ENCODE measurements around the gene CDKAL1.
"Not testable (repeated sequence)": the region's sequence is repeated elsewhere in the genome, so short reads cannot be mapped to it uniquely, and the experiment has no call there.

Gene CDKAL1

DNA sequence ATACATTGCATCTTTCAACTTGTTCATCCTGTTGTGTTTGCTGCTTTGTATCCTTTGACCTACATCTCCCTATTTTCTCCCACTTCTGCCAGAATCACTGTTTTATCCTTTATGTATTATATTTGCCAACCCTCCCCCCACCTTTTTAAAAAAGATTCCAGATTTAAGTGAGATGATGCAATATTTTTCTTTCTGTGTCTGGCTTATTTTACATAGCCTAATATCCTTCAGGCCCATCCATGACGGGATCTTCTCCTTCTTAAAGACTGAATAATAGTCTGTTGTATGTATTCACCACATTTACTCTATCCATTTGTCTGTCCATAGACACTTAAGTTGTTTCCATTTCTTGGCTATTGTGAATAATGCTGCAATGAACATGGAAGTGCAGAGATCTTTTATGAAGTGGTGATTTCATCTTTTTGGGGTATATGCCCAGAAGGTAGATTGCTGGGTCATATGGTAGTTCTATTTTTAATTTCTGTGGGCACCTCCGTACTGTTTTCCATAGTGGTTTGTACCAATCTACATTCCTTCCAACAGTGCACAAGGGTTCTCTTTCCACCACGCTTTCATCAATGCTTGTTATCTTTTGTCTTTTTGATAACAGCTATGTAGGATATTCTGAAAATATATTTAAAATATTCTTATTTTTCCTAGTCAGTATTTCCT, 181.0 kb downstream of the CDKAL1 start:
- Histone ChIP-seq H3K4me3 (ENCODE audit: low read depth in 1 of 2, low read length in 2 of 2) (no peak overlapping the region), H3K9me3 (ENCODE audit: control insufficient read depth in 1 of 2, low read length in 2 of 2) (no peaks in the 10 kb centered on the region)

DNA sequence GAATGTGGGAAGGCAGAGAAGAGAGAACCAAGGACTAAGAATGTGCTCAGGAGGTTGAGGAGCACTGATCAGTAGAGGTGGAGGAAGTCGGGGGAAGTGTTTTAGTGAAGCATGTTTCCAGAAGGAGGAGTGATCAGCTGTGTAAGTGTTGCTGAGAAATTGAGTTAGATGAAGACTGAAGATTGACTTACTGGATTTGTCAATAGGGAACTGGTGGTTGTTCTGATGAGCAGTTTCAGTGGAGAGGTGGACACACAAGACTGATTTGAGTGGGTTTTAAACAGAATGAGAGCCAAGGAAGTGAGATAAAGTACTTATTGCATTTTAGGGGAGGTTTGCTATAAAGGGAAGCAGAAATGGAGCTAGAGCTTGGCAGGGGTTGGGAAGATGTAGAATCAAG, 182.6 kb downstream of the CDKAL1 start:
- H3K9me3 ChIP-seq (ENCODE audit: control insufficient read depth in 1 of 2, low read length in 2 of 2) = no peaks in the 10 kb centered on the region
- H3K27ac ChIP-seq (ENCODE audit: low read length) = no peak overlapping the region
- H3K27me3 ChIP-seq (ENCODE audit: low read depth, low read length) = no peaks in the 10 kb centered on the region
- H3K4me1 ChIP-seq (ENCODE audit: control insufficient read depth in 1 of 2, insufficient read depth in 2 of 2, low read length in 2 of 2) = no peaks in the 10 kb centered on the region
- no peaks in the 10 kb centered on the region for H3K36me3 ChIP-seq (ENCODE audit: control insufficient read depth in 1 of 2, insufficient read depth in 2 of 2, low read length in 2 of 2)
- H3K4me3 ChIP-seq (ENCODE audit: low read depth in 1 of 2, low read length in 2 of 2) = no peak overlapping the region

More for the DNA sequence above, 181.0 kb downstream of the CDKAL1 start:
- Histone ChIP-seq H3K36me3 (ENCODE audit: control insufficient read depth in 1 of 2, insufficient read depth in 2 of 2, low read length in 2 of 2) (no peaks in the 10 kb centered on the region), H3K27me3 (ENCODE audit: low read depth, low read length) (no peaks in the 10 kb centered on the region), H3K4me1 (ENCODE audit: control insufficient read depth in 1 of 2, insufficient read depth in 2 of 2, low read length in 2 of 2) (no peaks in the 10 kb centered on the region), H3K27ac (ENCODE audit: low read length) (no peak overlapping the region)

GRCh38 chr6:20717743-20718142, 183.5 kb downstream of the CDKAL1 start:
- Histone ChIP-seq H3K4me3 (ENCODE audit: low read depth in 1 of 2, low read length in 2 of 2) (no peak overlapping the region), H3K4me1 (ENCODE audit: control insufficient read depth in 1 of 2, insufficient read depth in 2 of 2, low read length in 2 of 2) (no peaks in the 10 kb centered on the region), H3K36me3 (ENCODE audit: control insufficient read depth in 1 of 2, insufficient read depth in 2 of 2, low read length in 2 of 2) (no peaks in the 10 kb centered on the region), H3K27ac (ENCODE audit: low read length) (no peak overlapping the region), H3K27me3 (ENCODE audit: low read depth, low read length) (no peaks in the 10 kb centered on the region), H3K9me3 (ENCODE audit: control insufficient read depth in 1 of 2, low read length in 2 of 2) (no peaks in the 10 kb centered on the region)

DNA sequence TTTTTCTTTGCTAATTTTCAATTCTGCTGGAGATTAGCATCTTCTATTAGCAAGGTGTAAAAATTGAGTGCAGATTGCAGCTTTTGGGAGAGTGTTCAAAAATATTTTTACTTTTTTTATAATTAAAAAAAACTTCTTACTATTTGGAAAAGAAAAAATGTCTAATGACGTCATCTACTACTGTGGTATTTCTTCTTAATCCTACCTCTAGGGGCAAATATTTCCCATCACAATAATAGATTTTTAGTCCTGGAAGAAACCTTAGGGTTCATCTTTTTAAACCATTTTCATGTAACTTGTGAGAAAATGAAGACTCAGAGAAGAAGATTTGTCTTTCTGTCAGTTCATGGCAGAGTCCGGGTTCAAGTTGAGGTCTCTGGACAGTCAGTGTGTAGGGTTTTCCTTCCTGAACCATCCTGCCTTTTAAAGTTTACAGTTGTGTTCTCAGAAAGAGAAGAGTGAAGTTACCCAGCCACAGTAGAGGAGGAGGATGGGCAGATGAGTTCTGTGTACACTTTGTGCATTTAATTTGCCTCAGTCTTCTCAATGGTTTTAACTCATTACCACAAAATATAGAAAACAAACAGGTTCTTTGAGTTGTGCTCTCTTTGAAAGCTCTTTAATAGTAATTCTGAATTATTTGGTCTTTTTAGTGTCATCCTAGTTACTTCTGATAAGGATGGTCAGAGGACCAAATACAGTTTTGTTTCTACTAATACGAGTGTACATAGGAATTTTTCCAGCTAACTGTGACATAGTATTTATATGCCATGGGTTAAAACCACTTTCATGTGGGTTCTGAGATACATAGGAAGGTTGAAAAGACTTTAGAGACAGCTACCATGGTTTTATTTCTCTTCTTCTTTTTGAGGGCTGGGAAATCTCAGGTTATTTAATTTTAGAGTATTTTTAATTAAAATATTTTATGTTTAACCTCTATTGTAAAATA, 184.7 kb downstream of the CDKAL1 start:
- H3K4me1 ChIP-seq (ENCODE audit: control insufficient read depth in 1 of 2, insufficient read depth in 2 of 2, low read length in 2 of 2) = no peaks in the 10 kb centered on the region
- no peak overlapping the region for H3K27ac ChIP-seq (ENCODE audit: low read length)
- no peak overlapping the region for H3K4me3 ChIP-seq (ENCODE audit: low read depth in 1 of 2, low read length in 2 of 2)
- H3K36me3 ChIP-seq (ENCODE audit: control insufficient read depth in 1 of 2, insufficient read depth in 2 of 2, low read length in 2 of 2) = no peaks in the 10 kb centered on the region
- no peaks in the 10 kb centered on the region for H3K9me3 ChIP-seq (ENCODE audit: control insufficient read depth in 1 of 2, low read length in 2 of 2)
- H3K27me3 ChIP-seq (ENCODE audit: low read depth, low read length) = no peaks in the 10 kb centered on the region

GRCh38 chr6:20719980-20720379, 185.7 kb downstream of the CDKAL1 start:
- H3K4me3 ChIP-seq (ENCODE audit: low read depth in 1 of 2, low read length in 2 of 2) = no peak overlapping the region
- H3K4me1 ChIP-seq (ENCODE audit: control insufficient read depth in 1 of 2, insufficient read depth in 2 of 2, low read length in 2 of 2) = no peaks in the 10 kb centered on the region
- H3K36me3 ChIP-seq (ENCODE audit: control insufficient read depth in 1 of 2, insufficient read depth in 2 of 2, low read length in 2 of 2) = no peaks in the 10 kb centered on the region
- no peak overlapping the region for H3K27ac ChIP-seq (ENCODE audit: low read length)
- no peaks in the 10 kb centered on the region for H3K27me3 ChIP-seq (ENCODE audit: low read depth, low read length)
- H3K9me3 ChIP-seq (ENCODE audit: control insufficient read depth in 1 of 2, low read length in 2 of 2) = no peaks in the 10 kb centered on the region

DNA sequence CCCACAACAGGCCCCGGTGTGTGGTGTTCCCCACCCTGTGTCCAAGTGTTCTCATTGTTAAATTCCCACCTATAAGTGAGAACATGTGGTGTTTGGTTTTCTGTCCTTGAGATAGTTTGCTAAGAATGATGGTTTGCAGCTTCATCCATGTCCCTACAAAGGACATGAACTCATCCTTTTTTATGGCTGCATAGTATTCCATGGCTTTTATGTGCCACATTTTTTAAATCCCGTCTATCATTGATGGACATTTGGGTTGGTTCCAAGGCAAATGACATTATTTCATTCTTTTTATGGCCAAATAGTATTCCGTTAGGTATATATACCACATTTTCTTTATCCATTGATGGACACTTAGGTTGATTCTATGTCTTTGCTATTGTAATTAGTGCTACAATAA, 186.9 kb downstream of the CDKAL1 start:
- H3K4me1 ChIP-seq (ENCODE audit: control insufficient read depth in 1 of 2, insufficient read depth in 2 of 2, low read length in 2 of 2); H3K27ac ChIP-seq (ENCODE audit: low read length); H3K36me3 ChIP-seq (ENCODE audit: control insufficient read depth in 1 of 2, insufficient read depth in 2 of 2, low read length in 2 of 2); H3K27me3 ChIP-seq (ENCODE audit: low read depth, low read length); H3K4me3 ChIP-seq (ENCODE audit: low read depth in 1 of 2, low read length in 2 of 2); H3K9me3 ChIP-seq (ENCODE audit: control insufficient read depth in 1 of 2, low read length in 2 of 2): not testable (repeated sequence)

DNA sequence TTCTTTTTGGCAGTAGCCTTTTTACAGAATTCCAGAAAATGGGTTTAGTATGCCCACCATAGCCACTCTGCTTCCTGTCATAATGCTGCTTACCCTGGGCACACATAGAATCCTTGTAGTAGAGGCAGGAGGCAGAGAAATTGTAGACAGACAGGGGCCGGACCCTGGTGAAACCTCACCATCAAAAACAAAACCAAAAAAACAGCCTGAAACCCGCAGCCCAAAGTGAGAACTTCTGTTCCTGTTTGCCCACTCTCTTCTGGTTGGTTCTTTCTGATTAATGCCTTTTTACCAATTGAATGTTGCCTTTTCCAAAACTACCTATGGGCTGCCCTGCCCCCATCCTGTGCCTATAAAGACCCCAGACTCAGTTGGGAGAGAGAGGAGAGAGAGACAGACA, 188.2 kb downstream of the CDKAL1 start:
- Histone ChIP-seq H3K27ac (ENCODE audit: low read length) (no peak overlapping the region), H3K27me3 (ENCODE audit: low read depth, low read length) (no peaks in the 10 kb centered on the region), H3K4me3 (ENCODE audit: low read depth in 1 of 2, low read length in 2 of 2) (no peak overlapping the region), H3K9me3 (ENCODE audit: control insufficient read depth in 1 of 2, low read length in 2 of 2) (no peaks in the 10 kb centered on the region), H3K4me1 (ENCODE audit: control insufficient read depth in 1 of 2, insufficient read depth in 2 of 2, low read length in 2 of 2) (no peaks in the 10 kb centered on the region), H3K36me3 (ENCODE audit: control insufficient read depth in 1 of 2, insufficient read depth in 2 of 2, low read length in 2 of 2) (no peaks in the 10 kb centered on the region)

DNA sequence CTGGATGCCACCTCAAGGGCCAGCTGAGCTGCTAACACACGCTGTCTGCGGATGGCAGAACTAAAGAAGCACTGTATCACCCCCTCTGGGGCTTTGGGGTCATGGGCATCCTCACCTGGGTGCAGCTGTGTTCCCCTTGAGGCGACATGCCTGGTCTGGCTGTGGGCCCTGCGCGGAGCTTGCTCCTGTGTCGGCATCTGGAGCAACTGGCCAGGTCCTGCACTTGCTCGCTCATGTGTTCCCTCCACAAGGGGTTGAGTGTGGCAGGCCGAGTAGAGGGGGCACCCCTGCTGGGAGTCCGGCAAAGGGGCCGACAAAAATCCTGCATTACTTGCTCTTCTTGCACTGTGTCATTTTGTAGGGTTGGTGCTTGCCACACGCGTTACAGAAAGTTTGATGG, 189.0 kb downstream of the CDKAL1 start:
- H3K27me3 ChIP-seq (ENCODE audit: low read depth, low read length) = no peaks in the 10 kb centered on the region
- H3K4me3 ChIP-seq (ENCODE audit: low read depth in 1 of 2, low read length in 2 of 2) = no peak overlapping the region
- H3K4me1 ChIP-seq (ENCODE audit: control insufficient read depth in 1 of 2, insufficient read depth in 2 of 2, low read length in 2 of 2) = no peaks in the 10 kb centered on the region
- no peaks in the 10 kb centered on the region for H3K36me3 ChIP-seq (ENCODE audit: control insufficient read depth in 1 of 2, insufficient read depth in 2 of 2, low read length in 2 of 2)
- no peak overlapping the region for H3K27ac ChIP-seq (ENCODE audit: low read length)
- H3K9me3 ChIP-seq (ENCODE audit: control insufficient read depth in 1 of 2, low read length in 2 of 2) = no peaks in the 10 kb centered on the region

DNA sequence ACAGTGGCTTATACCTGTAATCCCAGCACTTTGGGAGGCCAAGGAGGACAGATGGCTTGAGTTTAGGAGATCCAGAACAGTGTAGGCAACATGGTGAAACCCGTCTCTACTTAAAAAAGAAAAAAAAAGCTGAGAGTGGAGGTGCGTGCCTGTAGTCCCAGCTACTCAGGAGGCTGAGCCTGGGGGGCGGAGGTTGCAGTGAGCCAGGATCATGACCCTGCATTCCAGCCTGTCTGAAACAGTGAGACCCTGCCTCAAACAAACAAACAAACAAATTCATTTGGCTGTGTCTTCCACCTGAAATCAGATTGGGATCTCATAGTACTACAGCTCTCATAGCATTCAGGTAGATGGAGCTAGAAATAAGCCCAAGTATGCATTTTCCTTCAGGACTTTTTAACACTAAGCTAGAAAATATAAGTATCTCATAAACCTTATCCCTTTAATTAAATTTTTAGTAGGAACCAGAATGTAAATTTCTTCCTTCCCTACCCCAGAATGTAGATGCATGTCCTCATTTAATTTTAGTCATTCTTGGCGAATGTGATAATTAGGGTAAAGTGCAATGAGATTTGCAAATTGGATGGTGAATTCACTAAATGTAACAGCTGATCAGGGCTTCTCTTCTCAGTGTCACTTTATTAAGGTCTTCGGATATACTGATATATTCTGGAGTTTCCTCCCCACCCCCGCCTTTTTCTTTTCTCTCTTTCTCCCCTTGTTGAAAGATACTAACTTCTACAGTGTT, 190.4 kb downstream of the CDKAL1 start:
- Histone ChIP-seq H3K4me3 (ENCODE audit: low read depth in 1 of 2, low read length in 2 of 2) (no peak overlapping the region), H3K27me3 (ENCODE audit: low read depth, low read length) (no peaks in the 10 kb centered on the region), H3K9me3 (ENCODE audit: control insufficient read depth in 1 of 2, low read length in 2 of 2) (no peaks in the 10 kb centered on the region), H3K4me1 (ENCODE audit: control insufficient read depth in 1 of 2, insufficient read depth in 2 of 2, low read length in 2 of 2) (no peaks in the 10 kb centered on the region), H3K27ac (ENCODE audit: low read length) (no peak overlapping the region), H3K36me3 (ENCODE audit: control insufficient read depth in 1 of 2, insufficient read depth in 2 of 2, low read length in 2 of 2) (no peaks in the 10 kb centered on the region)

DNA sequence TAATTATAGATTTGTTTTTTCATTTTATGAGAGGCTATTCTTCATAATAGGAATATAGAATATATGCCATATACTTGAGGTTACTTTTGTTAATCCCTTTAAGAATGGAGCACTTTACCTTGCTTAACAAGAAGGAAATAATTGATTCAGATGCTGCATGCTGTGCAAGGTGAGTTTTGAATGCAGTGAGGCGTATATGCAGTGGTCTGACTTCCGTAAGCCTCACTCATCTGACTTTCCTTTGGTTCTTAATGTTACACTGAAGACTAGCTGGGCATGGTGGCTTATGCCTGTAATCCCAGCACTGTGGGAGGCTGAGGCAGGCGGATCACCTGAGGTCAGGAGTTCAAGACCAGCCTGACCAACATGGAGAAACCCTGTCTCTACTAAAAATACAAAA, 191.0 kb downstream of the CDKAL1 start:
- H3K4me3 ChIP-seq (ENCODE audit: low read depth in 1 of 2, low read length in 2 of 2); H3K27ac ChIP-seq (ENCODE audit: low read length); H3K9me3 ChIP-seq (ENCODE audit: control insufficient read depth in 1 of 2, low read length in 2 of 2); H3K27me3 ChIP-seq (ENCODE audit: low read depth, low read length); H3K36me3 ChIP-seq (ENCODE audit: control insufficient read depth in 1 of 2, insufficient read depth in 2 of 2, low read length in 2 of 2); H3K4me1 ChIP-seq (ENCODE audit: control insufficient read depth in 1 of 2, insufficient read depth in 2 of 2, low read length in 2 of 2): not testable (repeated sequence)

GRCh38 chr6:20729086-20729485, 194.8 kb downstream of the CDKAL1 start:
- Histone ChIP-seq H3K4me3 (ENCODE audit: low read depth in 1 of 2, low read length in 2 of 2) (no peak overlapping the region), H3K36me3 (ENCODE audit: control insufficient read depth in 1 of 2, insufficient read depth in 2 of 2, low read length in 2 of 2) (no peaks in the 10 kb centered on the region), H3K27ac (ENCODE audit: low read length) (no peak overlapping the region), H3K27me3 (ENCODE audit: low read depth, low read length) (no peaks in the 10 kb centered on the region), H3K4me1 (ENCODE audit: control insufficient read depth in 1 of 2, insufficient read depth in 2 of 2, low read length in 2 of 2) (no peaks in the 10 kb centered on the region), H3K9me3 (ENCODE audit: control insufficient read depth in 1 of 2, low read length in 2 of 2) (no peaks in the 10 kb centered on the region)
